Stimulated activated CD4-positive, alpha-beta T cell treated with anti-CD3 and anti-CD28 coated beads, TNF-alpha, amount 100 ng/mL, for 4 hours (primary cell): ENCODE measurements around the gene DOK3.

Source experiments
- DNase-seq, 3 experiments: peaks; one replicate each; pipeline ENCODE4 v3.0.0-alpha.2; 2020; ENCODE audit warnings: low read depth in 3 of 3

Gene DOK3

GRCh38 chr5:177509381-177509951 lies at the start of gene DOK3:
Gene DOK3, minus strand, starts transcription at chr5:177509826. Its CDS starts 286 bp downstream, at chr5:177509540.
- no peak for DNase-seq

GRCh38 chr5:177557796-177558195 lies 48.2 kb upstream of the DOK3 start:
- DNase-seq, result no peak

GRCh38 chr5:177557041-177557647 lies 47.5 kb upstream of the DOK3 start:
- DNase-seq, result no peak

GRCh38 chr5:177555665-177556064 lies 46.0 kb upstream of the DOK3 start:
- DNase-seq, result no peak

- DNase-seq, result no peak
Measured at GRCh38 chr5:177555228-177555627, 45.6 kb upstream of the DOK3 start.

- peak; percentile 90 to 93 (median 92) for DNase-seq
Measured at GRCh38 chr5:177554474-177555111, 45.0 kb upstream of the DOK3 start, which contains the start of gene FAM193B. Gene FAM193B, minus strand, starts transcription at chr5:177554563. Its CDS starts 105 bp downstream, at chr5:177554458.

- peak in 2 of 3 experiments; percentile 8 to 24 for DNase-seq
Measured at GRCh38 chr5:177553671-177554429, 44.2 kb upstream of the DOK3 start.

GRCh38 chr5:177552839-177553455 lies 43.3 kb upstream of the DOK3 start:
- no peak for DNase-seq

GRCh38 chr5:177550122-177550521 lies 40.5 kb upstream of the DOK3 start:
- DNase-seq, result no peak

GRCh38 chr5:177548495-177548894 lies 38.9 kb upstream of the DOK3 start:
- DNase-seq, result no peak

- no peak for DNase-seq
Measured at GRCh38 chr5:177547736-177548135, 38.1 kb upstream of the DOK3 start.

GRCh38 chr5:177546258-177546741 lies 36.7 kb upstream of the DOK3 start:
- no peak for DNase-seq

GRCh38 chr5:177545487-177546257 lies 36.0 kb upstream of the DOK3 start:
- no peak for DNase-seq

GRCh38 chr5:177542816-177543465 lies 33.3 kb upstream of the DOK3 start:
- no peak for DNase-seq

- DNase-seq, result no peak
Measured at GRCh38 chr5:177540438-177540837, 30.8 kb upstream of the DOK3 start.

GRCh38 chr5:177539411-177539810 lies 29.8 kb upstream of the DOK3 start:
- DNase-seq, result no peak

- DNase-seq, result no peak
Measured at GRCh38 chr5:177538876-177539275, 29.2 kb upstream of the DOK3 start.

GRCh38 chr5:177537389-177538361 lies 28.0 kb upstream of the DOK3 start:
- no peak for DNase-seq

- no peak for DNase-seq
Measured at GRCh38 chr5:177536386-177536785, 26.8 kb upstream of the DOK3 start.
